ENCODE results near the gene CBFA2T2. TPM values are rescaled to one million over a fixed set of nuclear protein-coding genes. Genes with fewer than 3 reads are reported as not detected.

The CBFA2T2 gene
- total and polyA plus RNA-seq, 2 donors (not counting 3 experiments of a cell fraction or from before 2014, with no cell fraction given): 10.7 to 12.1 TPM

- Histone ChIP-seq H3K27me3 (ENCODE audit: control insufficient read depth in 2 of 2, insufficient read depth in 2 of 2, low read length in 2 of 2) (no peaks in the 10 kb centered on the region), H3K4me1 (ENCODE audit: control insufficient read depth, extremely low read depth, insufficient read depth, low read length) (peaks cover 15% of the 10 kb centered on the region), H3K79me2 (ENCODE audit: control insufficient read depth, insufficient read depth, low read length) (no peaks in the 10 kb centered on the region), H2AFZ (ENCODE audit: low read depth, low read length) (peak overlapping the region; percentile 61), H3K9ac (replicated peaks; ENCODE audit: extremely low read depth, insufficient read depth, low read length) (no peak overlapping the region), H3K36me3 (ENCODE audit: control insufficient read depth in 2 of 2, extremely low read depth in 1 of 2, insufficient read depth in 2 of 2, low read length in 2 of 2) (no peaks in the 10 kb centered on the region), H3K4me3 (replicated peaks in 1 of 3; ENCODE audit: insufficient read depth in 1 of 3, low read depth in 1 of 3, low read length in 3 of 3) (no peak overlapping the region), H3K27ac (ENCODE audit: insufficient read depth, low read depth, low read length) (no peak overlapping the region), H4K20me1 (replicated peaks; ENCODE audit: control insufficient read depth, extremely low read depth, insufficient read depth, low read length) (no peaks in the 10 kb centered on the region), H3K9me1 (replicated peaks; ENCODE audit: control insufficient read depth, extremely low read depth, insufficient read depth, low read length) (no peaks in the 10 kb centered on the region), H3K9me3 (replicated peaks; ENCODE audit: control insufficient read depth, insufficient read depth, low read length) (no peaks in the 10 kb centered on the region), H3K4me2 (ENCODE audit: insufficient read depth, low read length) (peak overlapping the region; percentile 54)
- intact Hi-C loops (cut with micrococcal nuclease): no loop called here
- ChIA-PET POLR2A (no interaction called here), CTCF (interaction anchor here (0.7 to 1.6 kb wide), 2 partner anchors 9 to 14 kb away, joined by 3 to 4 read pairs; no protein-coding TSS in a partner anchor)
- no peak for FAIRE-seq
- TF ChIP-seq EZH2 (IDR thresholded peaks at IDR 0.05; ENCODE audit: borderline replicate concordance, low read depth, low read length, severe bottlenecking): no peak
- BruUV-seq (replicated peaks): no TSS peak
- no peak for DNase-seq (ENCODE audit: low read depth, low spot score)
- dilution Hi-C loops (cut with MboI; ENCODE audit: extremely low pct_ligation_motif_present, low sequenced_read_pairs): no loop called here
These were observed 185.5 kb downstream of the CBFA2T2 start for GRCh38 chr20:33675136-33675959.

DNA sequence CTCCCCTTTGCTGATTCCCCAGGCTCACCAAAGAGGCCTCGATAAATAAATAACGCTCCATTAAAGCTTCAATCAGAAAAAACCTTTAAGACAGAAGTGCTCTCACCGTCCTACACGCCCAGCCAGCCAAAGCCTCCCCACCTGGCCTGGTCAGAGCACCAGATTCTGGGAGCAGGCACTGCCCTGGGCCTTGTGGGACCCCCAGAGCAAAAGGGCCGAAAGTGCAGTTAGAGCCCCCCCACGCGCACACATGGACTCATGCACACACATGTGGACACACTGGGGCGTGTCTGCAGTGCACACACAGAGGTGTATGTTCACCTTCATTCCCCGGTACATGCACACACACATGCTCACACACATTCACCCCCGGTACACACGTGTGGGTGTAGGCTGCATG lies 186.2 kb downstream of the CBFA2T2 start:
- ChIA-PET POLR2A (no interaction called here), CTCF (interaction anchor here (0.7 to 1.6 kb wide), 2 partner anchors 9 to 15 kb away, joined by 3 to 4 read pairs; no protein-coding TSS in a partner anchor)
- dilution Hi-C loops (cut with MboI; ENCODE audit: extremely low pct_ligation_motif_present, low sequenced_read_pairs): no loop called here

More for the DNA sequence above, 186.2 kb downstream of the CBFA2T2 start:
- TF ChIP-seq POLR2AphosphoS5 (IDR thresholded peaks at IDR 0.05; ENCODE audit: insufficient read depth, low read depth, low read length) (no peak), JUN (IDR thresholded peaks at IDR 0.05; ENCODE audit: borderline replicate concordance, insufficient read depth, insufficient read length, low read depth) (no peak), FOS (IDR thresholded peaks at IDR 0.05; ENCODE audit: borderline replicate concordance, insufficient read depth, low read length) (no peak), GATA2 (IDR thresholded peaks at IDR 0.05; ENCODE audit: insufficient read depth, insufficient read length, low read depth, low read length) (no peak), MYC (IDR thresholded peaks at IDR 0.05; ENCODE audit: low read depth, low read length) (no peak), POLR2A (IDR thresholded peaks at IDR 0.05; ENCODE audit: low read depth, low read length) (no peak), EZH2 (IDR thresholded peaks at IDR 0.05; ENCODE audit: borderline replicate concordance, low read depth, low read length, severe bottlenecking) (no peak), MAX (IDR thresholded peaks at IDR 0.05; ENCODE audit: insufficient read depth, insufficient read length) (no peak)
- TF ChIP-seq, protein P1, sequence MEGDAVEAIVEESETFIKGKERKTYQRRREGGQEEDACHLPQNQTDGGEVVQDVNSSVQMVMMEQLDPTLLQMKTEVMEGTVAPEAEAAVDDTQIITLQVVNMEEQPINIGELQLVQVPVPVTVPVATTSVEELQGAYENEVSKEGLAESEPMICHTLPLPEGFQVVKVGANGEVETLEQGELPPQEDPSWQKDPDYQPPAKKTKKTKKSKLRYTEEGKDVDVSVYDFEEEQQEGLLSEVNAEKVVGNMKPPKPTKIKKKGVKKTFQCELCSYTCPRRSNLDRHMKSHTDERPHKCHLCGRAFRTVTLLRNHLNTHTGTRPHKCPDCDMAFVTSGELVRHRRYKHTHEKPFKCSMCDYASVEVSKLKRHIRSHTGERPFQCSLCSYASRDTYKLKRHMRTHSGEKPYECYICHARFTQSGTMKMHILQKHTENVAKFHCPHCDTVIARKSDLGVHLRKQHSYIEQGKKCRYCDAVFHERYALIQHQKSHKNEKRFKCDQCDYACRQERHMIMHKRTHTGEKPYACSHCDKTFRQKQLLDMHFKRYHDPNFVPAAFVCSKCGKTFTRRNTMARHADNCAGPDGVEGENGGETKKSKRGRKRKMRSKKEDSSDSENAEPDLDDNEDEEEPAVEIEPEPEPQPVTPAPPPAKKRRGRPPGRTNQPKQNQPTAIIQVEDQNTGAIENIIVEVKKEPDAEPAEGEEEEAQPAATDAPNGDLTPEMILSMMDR (IDR thresholded peaks at IDR 0.05; ENCODE audit: extremely low read depth in 1 of 2, insufficient read depth in 1 of 2, low read depth in 1 of 2, low read length in 2 of 2): no peak
- Histone ChIP-seq H3K4me1 (ENCODE audit: control insufficient read depth, extremely low read depth, insufficient read depth, low read length) (peaks cover 15% of the 10 kb centered on the region), H3K27me3 (ENCODE audit: control insufficient read depth in 2 of 2, insufficient read depth in 2 of 2, low read length in 2 of 2) (no peaks in the 10 kb centered on the region), H3K27ac (ENCODE audit: insufficient read depth, low read depth, low read length) (no peak overlapping the region), H3K9ac (replicated peaks; ENCODE audit: extremely low read depth, insufficient read depth, low read length) (no peak overlapping the region), H3K79me2 (ENCODE audit: control insufficient read depth, insufficient read depth, low read length) (no peaks in the 10 kb centered on the region), H4K20me1 (replicated peaks; ENCODE audit: control insufficient read depth, extremely low read depth, insufficient read depth, low read length) (no peaks in the 10 kb centered on the region), H3K4me2 (ENCODE audit: insufficient read depth, low read length) (no peak overlapping the region), H3K36me3 (ENCODE audit: control insufficient read depth in 2 of 2, extremely low read depth in 1 of 2, insufficient read depth in 2 of 2, low read length in 2 of 2) (no peaks in the 10 kb centered on the region), H3K9me3 (replicated peaks; ENCODE audit: control insufficient read depth, insufficient read depth, low read length) (no peaks in the 10 kb centered on the region), H3K4me3 (replicated peaks in 1 of 3; ENCODE audit: insufficient read depth in 1 of 3, low read depth in 1 of 3, low read length in 3 of 3) (no peak overlapping the region), H2AFZ (ENCODE audit: low read depth, low read length) (no peak overlapping the region), H3K9me1 (replicated peaks; ENCODE audit: control insufficient read depth, extremely low read depth, insufficient read depth, low read length) (no peaks in the 10 kb centered on the region)
- FAIRE-seq (no peak), DNase-seq (ENCODE audit: low read depth, low spot score) (no peak)
- no TSS peak for BruUV-seq (replicated peaks)
- intact Hi-C loops (cut with micrococcal nuclease): no loop called here
